ENCODE data around the gene GPAT2.
"Not testable (repeated sequence)": the region's sequence is repeated elsewhere in the genome, so short reads cannot be mapped to it uniquely, and the experiment has no call there.

The GPAT2 gene

GRCh38 chr2:96064047-96064675 is 29.4 kb upstream of the GPAT2 start:
- DNase-seq, result not testable (repeated sequence)

- DNase-seq, result not testable (repeated sequence)
Measured at GRCh38 chr2:96063116-96063899, 28.6 kb upstream of the GPAT2 start.

- DNase-seq, result not testable (repeated sequence)
Measured at GRCh38 chr2:96062483-96062882, 27.8 kb upstream of the GPAT2 start.

GRCh38 chr2:96061901-96062300 is 27.2 kb upstream of the GPAT2 start:
- not testable (repeated sequence) for DNase-seq

- not testable (repeated sequence) for DNase-seq
Measured at GRCh38 chr2:96061197-96061817, 26.6 kb upstream of the GPAT2 start.

- not testable (repeated sequence) for DNase-seq
Measured at GRCh38 chr2:96060325-96060724, 25.6 kb upstream of the GPAT2 start.

GRCh38 chr2:96059443-96059842 is 24.7 kb upstream of the GPAT2 start:
- not testable (repeated sequence) for DNase-seq

GRCh38 chr2:96055830-96056229 is 21.1 kb upstream of the GPAT2 start:
- not testable (repeated sequence) for DNase-seq

- not testable (repeated sequence) for DNase-seq
Measured at GRCh38 chr2:96054537-96054936, 19.8 kb upstream of the GPAT2 start.

- not testable (repeated sequence) for DNase-seq
Measured at GRCh38 chr2:96053385-96053784, 18.7 kb upstream of the GPAT2 start.

- not testable (repeated sequence) for DNase-seq
Measured at GRCh38 chr2:96052632-96053031, 17.9 kb upstream of the GPAT2 start.

GRCh38 chr2:96049917-96050262 is 15.2 kb upstream of the GPAT2 start:
- not testable (repeated sequence) for DNase-seq

GRCh38 chr2:96049049-96049916 is 14.6 kb upstream of the GPAT2 start:
- not testable (repeated sequence) for DNase-seq

GRCh38 chr2:96035554-96035953 is 838 bp upstream of the GPAT2 start:
- DNase-seq, result not testable (repeated sequence)

GRCh38 chr2:96033997-96034396 is 719 bp downstream of the GPAT2 start:
- not testable (repeated sequence) for DNase-seq

- DNase-seq, result not testable (repeated sequence)
Measured at GRCh38 chr2:96027725-96028325, 6.9 kb downstream of the GPAT2 start.

GRCh38 chr2:96025755-96026154 is 9.0 kb downstream of the GPAT2 start:
- DNase-seq, result not testable (repeated sequence)

GRCh38 chr2:96025194-96025492 is 9.6 kb downstream of the GPAT2 start:
- DNase-seq, result no peak

GRCh38 chr2:96024336-96025193 is 10.2 kb downstream of the GPAT2 start:
- no peak for DNase-seq

- DNase-seq, result not testable (repeated sequence)
Measured at GRCh38 chr2:96023701-96024100, 11.0 kb downstream of the GPAT2 start.

- not testable (repeated sequence) for DNase-seq
Measured at GRCh38 chr2:96022701-96023447, 11.8 kb downstream of the GPAT2 start.
